ENCODE measurements around the gene MXRA8.

Gene MXRA8

GRCh38 chr1:1373815-1374588 lies 15.6 kb upstream of the MXRA8 start:
- DNase-seq: no peak
- Histone ChIP-seq H3K18ac (ENCODE audit: low read depth in 1 of 2, low read length in 2 of 2) (peak overlapping the region in 1 of 2 experiments; percentile 96), H3K23ac (ENCODE audit: low read length in 2 of 2) (peak overlapping the region in 1 of 2 experiments; percentile 43), H2BK12ac (ENCODE audit: low read length in 2 of 2) (peak overlapping the region; percentile 30 to 40), H2BK120ac (ENCODE audit: low read depth, low read length) (no peak overlapping the region), H3K9ac (ENCODE audit: low read length) (peak overlapping the region; percentile 94), H2AFZ (ENCODE audit: low read depth, low read length) (no peak overlapping the region), H3K27me3 (ENCODE audit: control insufficient read depth in 1 of 2, insufficient read depth in 1 of 2, low read length in 2 of 2) (no peaks in the 10 kb centered on the region), H3K36me3 (ENCODE audit: control insufficient read depth in 1 of 2, insufficient read depth in 2 of 2, low read depth in 1 of 2, low read length in 2 of 2) (peaks cover 11 to 44% of the 10 kb centered on the region in 2 experiments), H3K4ac (ENCODE audit: low read depth in 1 of 2, low read length in 2 of 2) (peak overlapping the region; percentile 69 to 91), H3K9me3 (ENCODE audit: control insufficient read depth, low read length) (no peaks in the 10 kb centered on the region), H2AK5ac (ENCODE audit: low read length, severe bottlenecking) (no peak overlapping the region), H4K8ac (ENCODE audit: low read length) (peak overlapping the region; percentile 32), H4K91ac (ENCODE audit: low read length) (peak overlapping the region; percentile 93), H3K79me1 (replicated peaks; ENCODE audit: low read length, poor library complexity, severe bottlenecking) (peaks cover 18% of the 10 kb centered on the region), H2BK15ac (ENCODE audit: low read depth, poor library complexity, severe bottlenecking) (no peak overlapping the region), H3K4me3 (ENCODE audit: insufficient read depth in 1 of 2, low read depth in 1 of 2, low read length in 2 of 2) (peak overlapping the region; percentile 92 to 93), H3K27ac (ENCODE audit: low read length, poor library complexity, severe bottlenecking) (peak overlapping the region; percentile 22), H2BK5ac (ENCODE audit: low read depth, low read length, poor library complexity, severe bottlenecking) (no peak overlapping the region), H3K14ac (ENCODE audit: low read length in 2 of 2) (peak overlapping the region in 1 of 2 experiments; percentile 88), H3K4me1 (ENCODE audit: control insufficient read depth, insufficient read depth, low read depth, low read length) (peaks cover 35% of the 10 kb centered on the region), H3K4me2 (ENCODE audit: low read length, poor library complexity, severe bottlenecking) (peak overlapping the region; percentile 92)
- WGBS: 81% methylated on average over 46 of the region's 52 CpGs

- H2BK5ac ChIP-seq (ENCODE audit: low read depth, low read length, poor library complexity, severe bottlenecking): no peak overlapping the region
Observed at GRCh38 chr1:1373051-1373814, 14.9 kb upstream of the MXRA8 start.

GRCh38 chr1:1371746-1372711 lies 13.7 kb upstream of the MXRA8 start:
- Histone ChIP-seq H3K9ac (ENCODE audit: low read length) (peak overlapping the region; percentile 55), H2BK120ac (ENCODE audit: low read depth, low read length) (no peak overlapping the region), H3K18ac (ENCODE audit: low read depth in 1 of 2, low read length in 2 of 2) (no peak overlapping the region), H2BK5ac (ENCODE audit: low read depth, low read length, poor library complexity, severe bottlenecking) (no peak overlapping the region), H2BK15ac (ENCODE audit: low read depth, poor library complexity, severe bottlenecking) (peak overlapping the region; percentile 26), H3K23ac (ENCODE audit: low read length in 2 of 2) (no peak overlapping the region), H3K4me3 (ENCODE audit: insufficient read depth in 1 of 2, low read depth in 1 of 2, low read length in 2 of 2) (peak overlapping the region in 1 of 2 experiments; percentile 42), H2AK5ac (ENCODE audit: low read length, severe bottlenecking) (peak overlapping the region; percentile 33), H2AFZ (ENCODE audit: low read depth, low read length) (no peak overlapping the region), H3K14ac (ENCODE audit: low read length in 2 of 2) (no peak overlapping the region), H4K8ac (ENCODE audit: low read length) (peak overlapping the region; percentile 56), H4K91ac (ENCODE audit: low read length) (peak overlapping the region; percentile 43), H3K36me3 (ENCODE audit: control insufficient read depth in 1 of 2, insufficient read depth in 2 of 2, low read depth in 1 of 2, low read length in 2 of 2) (peaks cover 11 to 40% of the 10 kb centered on the region in 2 experiments), H3K4ac (ENCODE audit: low read depth in 1 of 2, low read length in 2 of 2) (peak overlapping the region in 1 of 2 experiments; percentile 25), H3K27ac (ENCODE audit: low read length, poor library complexity, severe bottlenecking) (peak overlapping the region; percentile 27), H2BK12ac (ENCODE audit: low read length in 2 of 2) (no peak overlapping the region), H3K9me3 (ENCODE audit: control insufficient read depth, low read length) (no peaks in the 10 kb centered on the region), H3K79me1 (replicated peaks; ENCODE audit: low read length, poor library complexity, severe bottlenecking) (peaks cover 16% of the 10 kb centered on the region), H3K27me3 (ENCODE audit: control insufficient read depth in 1 of 2, insufficient read depth in 1 of 2, low read length in 2 of 2) (no peaks in the 10 kb centered on the region), H3K4me1 (ENCODE audit: control insufficient read depth, insufficient read depth, low read depth, low read length) (peaks cover 35% of the 10 kb centered on the region), H3K4me2 (ENCODE audit: low read length, poor library complexity, severe bottlenecking) (peak overlapping the region; percentile 45)
- DNase-seq: peak; percentile 68
- 54% methylated on average over 25 of the region's 26 CpGs for WGBS

More at GRCh38 chr1:1373051-1373814, 14.9 kb upstream of the MXRA8 start:
- Histone ChIP-seq H2BK12ac (ENCODE audit: low read length in 2 of 2) (no peak overlapping the region), H2AFZ (ENCODE audit: low read depth, low read length) (no peak overlapping the region), H3K4me2 (ENCODE audit: low read length, poor library complexity, severe bottlenecking) (peak overlapping the region; percentile 9), H3K23ac (ENCODE audit: low read length in 2 of 2) (no peak overlapping the region), H3K18ac (ENCODE audit: low read depth in 1 of 2, low read length in 2 of 2) (no peak overlapping the region), H3K9ac (ENCODE audit: low read length) (peak overlapping the region; percentile 94), H3K14ac (ENCODE audit: low read length in 2 of 2) (no peak overlapping the region), H3K9me3 (ENCODE audit: control insufficient read depth, low read length) (no peaks in the 10 kb centered on the region), H2BK120ac (ENCODE audit: low read depth, low read length) (no peak overlapping the region), H2BK15ac (ENCODE audit: low read depth, poor library complexity, severe bottlenecking) (no peak overlapping the region), H3K4me1 (ENCODE audit: control insufficient read depth, insufficient read depth, low read depth, low read length) (peaks cover 35% of the 10 kb centered on the region), H3K27ac (ENCODE audit: low read length, poor library complexity, severe bottlenecking) (no peak overlapping the region), H3K4me3 (ENCODE audit: insufficient read depth in 1 of 2, low read depth in 1 of 2, low read length in 2 of 2) (peak overlapping the region in 1 of 2 experiments; percentile 93), H3K36me3 (ENCODE audit: control insufficient read depth in 1 of 2, insufficient read depth in 2 of 2, low read depth in 1 of 2, low read length in 2 of 2) (peaks cover 11 to 44% of the 10 kb centered on the region in 2 experiments), H3K4ac (ENCODE audit: low read depth in 1 of 2, low read length in 2 of 2) (no peak overlapping the region), H2AK5ac (ENCODE audit: low read length, severe bottlenecking) (no peak overlapping the region), H3K79me1 (replicated peaks; ENCODE audit: low read length, poor library complexity, severe bottlenecking) (peaks cover 18% of the 10 kb centered on the region), H4K91ac (ENCODE audit: low read length) (no peak overlapping the region), H4K8ac (ENCODE audit: low read length) (no peak overlapping the region), H3K27me3 (ENCODE audit: control insufficient read depth in 1 of 2, insufficient read depth in 1 of 2, low read length in 2 of 2) (no peaks in the 10 kb centered on the region)
- WGBS: 97% methylated on average over 25 of the region's 26 CpGs
- no peak for DNase-seq
